GM18519 (cell line): ENCODE results near the gene BMI1.

Experiments used
- ATAC-seq: cut with Tn5 transposase; IDR thresholded peaks from one replicate; pipeline ENCODE4 v1.9.1; 2021; ENCODE audit warnings: mild to moderate bottlenecking, moderate library complexity; ENCODE audit not compliant: unreplicated experiment, low FRiP score

The BMI1 gene

GRCh38 chr10:22319547-22319979 is 1.3 kb upstream of the BMI1 start:
- ATAC-seq, result no peak

GRCh38 chr10:22319980-22320558 is 830 bp upstream of the BMI1 start:
- ATAC-seq, result no peak

GRCh38 chr10:22321156-22321923 is 441 bp downstream of the BMI1 start:
- ATAC-seq, result no peak

GRCh38 chr10:22321924-22322640 is 1.2 kb downstream of the BMI1 start:
- no peak for ATAC-seq

- no peak for ATAC-seq
These were observed 1.8 kb downstream of the BMI1 start for GRCh38 chr10:22322641-22323160.

GRCh38 chr10:22323538-22324305 is 2.8 kb downstream of the BMI1 start:
- ATAC-seq, result no peak

GRCh38 chr10:22324413-22324812 is 3.5 kb downstream of the BMI1 start:
- ATAC-seq, result no peak

GRCh38 chr10:22324893-22325271 is 4.0 kb downstream of the BMI1 start:
- ATAC-seq, result no peak

GRCh38 chr10:22325272-22326144 is 4.6 kb downstream of the BMI1 start:
- peak; percentile 34 for ATAC-seq

- no peak for ATAC-seq
These were observed 5.3 kb downstream of the BMI1 start for GRCh38 chr10:22326145-22326702.

GRCh38 chr10:22329150-22329549 is 8.3 kb downstream of the BMI1 start:
- ATAC-seq, result no peak

- no peak for ATAC-seq
These were observed 11.3 kb downstream of the BMI1 start for GRCh38 chr10:22332116-22332692.

GRCh38 chr10:22333167-22333974 is 12.5 kb downstream of the BMI1 start:
- ATAC-seq, result no peak

GRCh38 chr10:22333975-22334282 is 13.0 kb downstream of the BMI1 start:
- ATAC-seq, result no peak

- ATAC-seq, result no peak
These were observed 13.7 kb downstream of the BMI1 start for GRCh38 chr10:22334414-22335172.

GRCh38 chr10:22335173-22335933 is 14.5 kb downstream of the BMI1 start:
- no peak for ATAC-seq
